ENCODE measurements around the gene PRRT3.
"Not testable (repeated sequence)": the region's sequence is repeated elsewhere in the genome, so short reads cannot be mapped to it uniquely, and the experiment has no call there.

DNA sequence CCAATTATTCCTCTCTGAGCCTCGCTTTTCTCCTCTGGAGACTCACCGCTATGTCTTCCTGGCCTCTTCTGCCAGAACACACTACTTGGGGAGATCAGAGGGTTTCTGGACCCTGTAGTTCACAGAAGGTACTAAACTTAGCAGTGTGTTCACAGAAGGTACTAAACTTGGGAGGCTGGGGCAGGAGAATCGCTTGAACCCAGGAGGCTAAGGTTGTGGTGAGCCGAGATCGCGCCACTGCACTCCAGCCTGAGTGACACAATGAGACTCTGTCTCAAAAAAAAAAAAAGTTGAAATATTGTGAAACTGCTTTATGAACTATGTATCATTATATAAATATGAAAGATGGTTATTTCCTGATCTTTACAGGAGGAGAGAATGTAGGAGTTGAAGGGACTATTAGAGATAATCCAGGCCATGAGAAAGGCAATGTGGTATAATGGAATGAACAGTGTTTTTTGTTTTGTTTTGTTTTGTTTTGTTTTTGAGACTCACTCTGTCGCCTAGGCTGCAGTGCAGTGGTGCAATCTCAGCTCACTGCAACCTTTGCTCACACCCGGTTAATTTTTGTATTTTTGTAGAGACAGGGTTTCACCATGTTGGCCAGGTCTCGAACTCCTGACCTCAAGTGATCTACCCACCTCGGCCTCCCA lies 55.3 kb downstream of the PRRT3 start:
- TF ChIP-seq, protein P1, sequence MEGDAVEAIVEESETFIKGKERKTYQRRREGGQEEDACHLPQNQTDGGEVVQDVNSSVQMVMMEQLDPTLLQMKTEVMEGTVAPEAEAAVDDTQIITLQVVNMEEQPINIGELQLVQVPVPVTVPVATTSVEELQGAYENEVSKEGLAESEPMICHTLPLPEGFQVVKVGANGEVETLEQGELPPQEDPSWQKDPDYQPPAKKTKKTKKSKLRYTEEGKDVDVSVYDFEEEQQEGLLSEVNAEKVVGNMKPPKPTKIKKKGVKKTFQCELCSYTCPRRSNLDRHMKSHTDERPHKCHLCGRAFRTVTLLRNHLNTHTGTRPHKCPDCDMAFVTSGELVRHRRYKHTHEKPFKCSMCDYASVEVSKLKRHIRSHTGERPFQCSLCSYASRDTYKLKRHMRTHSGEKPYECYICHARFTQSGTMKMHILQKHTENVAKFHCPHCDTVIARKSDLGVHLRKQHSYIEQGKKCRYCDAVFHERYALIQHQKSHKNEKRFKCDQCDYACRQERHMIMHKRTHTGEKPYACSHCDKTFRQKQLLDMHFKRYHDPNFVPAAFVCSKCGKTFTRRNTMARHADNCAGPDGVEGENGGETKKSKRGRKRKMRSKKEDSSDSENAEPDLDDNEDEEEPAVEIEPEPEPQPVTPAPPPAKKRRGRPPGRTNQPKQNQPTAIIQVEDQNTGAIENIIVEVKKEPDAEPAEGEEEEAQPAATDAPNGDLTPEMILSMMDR (conservative IDR thresholded peaks at IDR 0.05), result not testable (repeated sequence)
- not testable (repeated sequence) for TF ChIP-seq EZH2 (IDR thresholded peaks at IDR 0.05; ENCODE audit: low read depth)

Data from PC-9 (cell line).